NCI-H1436 (cell line): Measurements from ENCODE around the gene TOX4.
A peak's percentile ranks its signal among the peaks of the same experiment; 100 is the strongest.

Source experiments
- DNase-seq: peaks from one replicate; lab custom pipeline; 2025; lab: John Stamatoyannopoulos, UW

Gene TOX4

DNA sequence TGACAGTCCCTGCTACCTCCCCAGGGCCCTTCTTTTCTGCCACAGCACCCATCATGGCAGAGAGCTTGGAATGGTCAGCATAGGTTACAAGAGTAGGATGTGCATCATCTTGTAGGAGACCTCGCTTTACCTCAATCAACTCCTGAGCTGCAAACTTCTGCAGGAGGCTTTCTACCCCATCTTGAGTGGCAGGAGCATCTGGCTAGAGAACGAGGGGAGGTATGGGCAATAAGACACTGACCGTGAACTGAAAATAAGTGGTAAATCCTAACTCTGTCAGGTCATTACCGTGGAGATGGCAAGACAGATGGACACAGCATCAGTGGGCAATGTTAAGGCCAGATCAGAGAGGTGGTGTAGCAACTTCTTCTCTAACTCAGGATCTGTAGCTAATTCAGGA, 26.4 kb downstream of the TOX4 start:
- DNase-seq: no peak

DNA sequence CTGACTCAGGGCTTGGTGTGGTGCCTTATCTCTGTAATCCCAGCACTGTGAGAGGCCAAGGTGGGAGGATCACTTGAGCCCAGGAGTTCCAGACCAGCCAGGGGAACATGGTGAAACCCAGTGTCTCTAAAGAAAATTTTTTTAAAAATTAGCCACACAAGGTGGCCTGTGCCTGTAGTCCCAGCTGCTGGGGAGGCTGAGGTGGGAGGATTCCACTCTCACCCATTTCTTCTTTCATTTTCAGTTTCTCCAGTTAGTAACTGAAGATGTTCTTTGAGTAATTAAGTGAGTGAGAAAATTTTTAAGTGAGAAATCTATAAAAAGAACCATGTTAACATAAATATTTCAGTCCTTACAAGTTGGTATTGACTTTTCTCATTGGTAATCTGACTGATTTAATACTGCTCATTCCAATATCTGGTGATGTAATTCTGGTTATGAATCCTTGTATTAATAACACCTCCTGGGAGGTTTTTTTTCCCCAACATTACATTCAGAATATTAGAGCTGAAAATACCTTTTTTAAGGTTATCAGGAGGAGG, 28.1 kb downstream of the TOX4 start:
- DNase-seq: no peak

GRCh38 chr14:21506557-21506956, 29.6 kb downstream of the TOX4 start:
- no peak for DNase-seq

DNA sequence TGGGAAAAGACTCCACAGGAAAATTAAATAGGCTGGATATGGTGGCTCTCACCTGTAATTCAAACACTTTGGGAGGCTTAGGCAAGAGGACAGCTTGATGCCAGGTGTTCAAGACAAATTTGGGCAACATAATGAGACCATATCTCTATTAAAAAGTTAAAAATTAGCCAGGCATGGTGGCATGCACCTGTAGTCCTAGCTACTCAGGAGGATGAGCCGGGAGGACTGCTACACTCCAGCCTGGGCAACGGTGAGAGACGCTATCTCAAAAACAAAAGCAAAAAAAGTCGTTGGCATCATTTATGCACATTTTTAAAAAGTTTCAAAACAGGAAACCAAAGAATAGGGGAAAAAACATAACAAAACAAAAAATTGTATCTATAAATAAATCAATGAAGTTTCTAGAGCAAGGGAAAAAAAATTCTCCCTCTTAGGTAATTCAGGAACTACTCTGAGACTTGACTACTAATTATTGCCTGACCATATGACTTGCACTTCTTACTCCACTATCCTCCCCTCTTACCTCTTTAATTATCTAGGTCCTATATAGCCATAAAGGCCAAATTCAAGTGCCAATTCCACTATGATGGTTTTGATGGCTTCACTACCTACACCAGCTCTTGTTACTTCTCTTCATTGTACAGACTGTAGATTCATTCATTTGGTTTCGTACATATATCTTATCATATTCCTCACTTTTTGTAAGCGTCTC, 32.6 kb downstream of the TOX4 start:
- no peak for DNase-seq

DNA sequence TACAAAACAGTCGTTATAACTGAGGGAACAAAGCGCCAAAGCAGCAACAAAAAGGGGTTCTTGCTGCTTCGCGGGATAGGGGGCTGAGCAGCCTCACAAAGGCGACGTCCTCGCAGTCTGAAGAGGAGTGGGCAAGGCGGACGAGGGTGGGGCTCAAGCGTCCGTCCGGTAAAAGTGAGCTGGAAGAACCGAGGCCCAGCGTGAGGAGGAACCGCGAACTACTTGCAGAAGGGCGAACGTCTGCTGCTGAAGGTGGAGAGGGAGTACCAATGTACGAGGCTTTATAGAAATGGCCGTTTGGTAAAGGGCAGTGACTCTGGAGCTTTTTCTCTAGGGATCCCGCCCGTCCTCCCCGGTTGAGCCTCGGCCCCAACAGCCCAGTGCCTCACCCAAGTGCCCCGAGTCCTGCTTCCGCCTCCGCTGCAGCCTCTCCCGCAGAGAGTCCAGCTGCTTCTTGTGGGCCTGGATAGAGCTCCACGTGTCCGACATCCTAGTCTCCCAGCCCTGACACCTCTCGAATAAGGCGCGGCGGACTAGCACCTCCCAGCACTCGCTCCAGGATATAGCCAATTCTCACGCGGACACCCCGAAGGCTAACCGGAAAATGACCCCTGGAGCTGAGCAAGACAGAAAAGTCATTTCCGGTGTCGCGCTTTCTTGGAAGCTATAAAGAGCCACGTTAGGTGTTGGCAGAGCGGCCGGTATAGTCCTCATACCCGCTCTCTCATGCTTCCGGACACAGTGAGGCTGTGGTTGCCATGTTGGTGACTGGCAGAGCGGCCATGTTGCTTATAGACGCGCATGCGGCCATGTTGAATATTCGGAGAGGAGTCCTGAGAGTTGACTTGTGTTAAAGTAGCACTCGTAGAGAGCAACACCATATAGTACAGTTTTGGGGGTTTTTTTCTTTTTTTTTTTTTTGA, 34.0 kb downstream of the TOX4 start, which contains the start of gene METTL3:
TSS of gene METTL3 (minus strand) at position 606 of the 923 bp plus-strand sequence. CDS start at position 489, 117 bp downstream.
- peak; percentile 96 for DNase-seq

GRCh38 chr14:21514341-21514740, 37.3 kb downstream of the TOX4 start:
- no peak for DNase-seq

- DNase-seq: no peak
Observed at GRCh38 chr14:21518725-21519124, 41.7 kb downstream of the TOX4 start.

GRCh38 chr14:21520767-21521166, 43.8 kb downstream of the TOX4 start:
- no peak for DNase-seq

DNA sequence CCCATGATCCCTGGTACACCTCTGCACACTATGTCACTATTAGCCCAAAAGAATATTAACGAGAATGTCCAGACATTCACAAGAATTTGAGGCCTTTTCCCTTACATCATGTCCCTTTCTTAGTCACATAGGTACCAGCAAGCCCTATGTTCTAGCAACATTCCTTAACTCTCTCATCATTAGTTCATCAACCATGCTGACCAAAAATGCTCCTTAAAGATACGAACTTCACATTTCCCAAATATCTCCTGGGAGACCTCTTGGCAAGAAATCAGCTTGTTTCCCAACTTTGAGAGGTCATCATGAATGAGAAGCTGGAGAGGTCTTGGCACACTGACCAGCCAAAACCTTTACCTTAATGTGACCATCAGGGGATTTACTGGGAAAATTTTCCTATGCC, 44.5 kb downstream of the TOX4 start:
- DNase-seq: no peak

DNA sequence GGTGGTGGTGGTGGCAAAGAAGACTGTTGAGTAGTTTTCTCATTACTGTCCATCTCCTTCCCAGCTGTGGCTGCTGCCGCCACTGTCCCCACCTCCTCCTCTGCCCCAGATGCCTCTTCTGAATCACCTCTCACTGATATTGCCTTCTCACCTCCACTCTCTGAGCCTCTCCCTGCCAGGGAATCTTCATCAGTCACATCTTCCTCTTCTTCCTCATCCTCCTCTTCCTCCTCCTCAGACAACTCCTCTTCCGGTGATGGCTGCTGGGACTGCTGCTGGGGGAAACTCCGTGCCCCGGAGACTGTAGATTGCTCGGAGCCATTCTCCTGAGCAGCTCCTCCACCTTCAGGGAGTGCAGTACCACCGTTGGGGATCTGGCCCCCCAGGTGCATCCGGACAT, 46.2 kb downstream of the TOX4 start:
- DNase-seq: no peak

DNA sequence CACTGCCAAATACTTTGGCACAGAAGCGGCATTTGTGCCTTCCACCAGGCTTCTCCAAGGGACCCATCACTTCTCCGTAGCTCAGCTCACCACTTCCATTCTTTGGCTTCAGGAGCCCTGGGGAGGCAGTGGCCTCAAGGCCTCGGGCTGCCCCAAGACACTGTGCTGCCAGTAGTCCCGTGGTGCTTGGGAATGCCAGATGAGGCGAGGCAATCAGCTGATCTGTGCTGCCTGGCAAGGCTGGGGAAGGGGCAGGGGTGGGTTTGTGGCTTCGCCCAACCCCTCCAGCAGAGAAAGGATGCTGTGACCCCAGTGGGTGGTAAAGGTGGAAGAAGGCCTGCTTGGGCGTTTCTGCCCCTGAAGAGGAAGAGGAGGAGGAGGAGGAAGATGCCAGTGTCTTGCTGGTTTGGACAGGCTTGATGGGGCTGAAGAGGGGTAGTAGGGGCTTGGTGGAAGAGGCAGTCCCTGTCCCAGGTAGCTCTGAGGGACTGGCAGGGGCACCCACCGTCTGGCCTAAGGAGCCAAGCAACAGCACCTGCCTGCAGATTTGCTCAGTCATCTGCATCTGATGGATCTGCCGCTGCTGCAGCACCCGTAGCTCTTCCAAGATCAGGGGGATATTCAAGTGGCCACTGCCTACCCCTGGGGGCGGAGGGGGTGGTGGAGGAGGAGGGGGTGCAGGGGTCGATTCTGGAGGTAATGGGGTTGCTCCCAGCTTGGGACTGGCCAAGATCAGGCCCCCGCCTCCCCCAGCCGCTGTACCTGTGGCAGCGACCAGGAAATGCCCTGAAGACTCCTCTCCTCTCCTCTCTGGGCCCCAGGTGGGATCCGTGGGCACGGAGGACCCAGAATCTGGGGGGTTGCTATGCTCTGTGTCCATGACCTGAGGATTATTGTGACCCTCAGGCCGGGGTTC, 47.8 kb downstream of the TOX4 start:
- no peak for DNase-seq

DNA sequence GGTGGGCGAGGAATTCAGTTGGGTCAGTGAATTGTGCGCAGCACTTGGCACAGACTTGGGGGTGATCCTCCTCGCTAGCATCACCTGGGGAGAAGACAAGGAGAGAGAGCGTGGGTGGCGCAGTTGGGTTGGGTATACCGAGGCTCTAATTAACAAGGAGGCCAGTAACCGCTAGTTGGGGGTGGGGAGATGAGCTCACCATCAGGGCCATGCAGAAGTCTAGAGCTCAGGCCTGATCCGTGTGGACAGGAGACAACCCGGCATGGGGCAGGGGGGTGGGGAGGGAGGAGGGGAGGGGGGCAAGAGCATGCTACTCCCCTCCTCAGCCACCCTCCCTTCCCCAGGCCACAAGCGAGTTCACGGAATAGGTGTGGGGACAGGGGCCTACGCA, 48.6 kb downstream of the TOX4 start:
- no peak for DNase-seq

DNA sequence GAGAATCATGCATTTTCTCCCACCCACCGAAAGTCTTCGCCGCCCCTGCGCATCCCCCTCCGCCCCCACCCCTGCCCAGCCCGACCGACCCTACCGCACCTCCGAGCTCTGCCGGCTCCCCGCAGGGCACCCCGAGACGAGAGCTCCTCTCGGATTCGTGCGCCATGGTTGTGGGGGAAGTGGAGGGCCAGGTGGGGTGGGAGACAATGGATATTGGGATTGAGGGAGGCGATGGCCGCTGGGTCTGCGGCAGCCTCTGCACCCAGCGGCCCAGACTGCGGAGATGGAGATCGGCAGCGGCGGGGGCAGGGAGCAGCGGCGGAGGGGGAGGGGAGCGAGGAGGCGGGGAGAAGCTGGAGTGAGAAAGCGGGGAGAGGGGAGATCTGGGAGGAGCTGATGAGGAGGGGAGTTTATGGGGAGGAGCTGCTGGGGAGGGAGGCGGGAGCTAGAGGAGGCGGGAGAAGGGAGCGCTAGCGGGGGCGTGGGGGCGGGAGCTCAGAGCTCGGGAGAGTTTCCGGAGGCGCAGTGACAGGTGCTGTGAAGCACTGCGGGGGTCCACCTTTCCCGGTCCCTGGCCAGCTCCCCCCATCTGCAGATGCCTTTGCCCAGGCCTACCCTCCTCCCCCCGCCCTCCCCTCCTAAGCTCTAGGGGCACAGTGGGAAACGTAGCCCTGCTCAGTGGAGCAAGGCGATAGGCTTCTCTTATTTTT, 49.1 kb downstream of the TOX4 start, which contains the start of gene SALL2:
TSS of gene SALL2 (minus strand) at position 385 of the 710 bp plus-strand sequence. CDS start at position 166, 219 bp downstream.
- peak; percentile 89 for DNase-seq

GRCh38 chr14:21526672-21527317, 49.8 kb downstream of the TOX4 start:
- DNase-seq: peak; percentile 18

DNA sequence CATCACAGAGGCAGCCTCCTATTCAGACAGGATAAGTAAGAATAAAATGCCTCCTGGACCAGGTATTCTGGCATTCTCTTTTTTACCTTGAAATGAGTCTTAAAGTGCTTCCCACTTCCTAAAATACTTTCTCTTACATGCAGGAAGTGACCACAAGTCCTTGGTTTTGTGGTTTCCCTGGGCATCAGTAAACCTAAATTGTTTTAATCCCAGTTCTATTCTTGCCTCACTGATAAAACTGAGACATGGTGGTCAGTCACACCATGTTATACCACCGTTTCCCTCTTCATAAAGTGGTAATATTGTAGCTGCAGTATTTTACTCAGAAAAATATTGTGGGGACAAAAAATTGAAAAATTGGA, 50.3 kb downstream of the TOX4 start:
- DNase-seq: no peak

DNA sequence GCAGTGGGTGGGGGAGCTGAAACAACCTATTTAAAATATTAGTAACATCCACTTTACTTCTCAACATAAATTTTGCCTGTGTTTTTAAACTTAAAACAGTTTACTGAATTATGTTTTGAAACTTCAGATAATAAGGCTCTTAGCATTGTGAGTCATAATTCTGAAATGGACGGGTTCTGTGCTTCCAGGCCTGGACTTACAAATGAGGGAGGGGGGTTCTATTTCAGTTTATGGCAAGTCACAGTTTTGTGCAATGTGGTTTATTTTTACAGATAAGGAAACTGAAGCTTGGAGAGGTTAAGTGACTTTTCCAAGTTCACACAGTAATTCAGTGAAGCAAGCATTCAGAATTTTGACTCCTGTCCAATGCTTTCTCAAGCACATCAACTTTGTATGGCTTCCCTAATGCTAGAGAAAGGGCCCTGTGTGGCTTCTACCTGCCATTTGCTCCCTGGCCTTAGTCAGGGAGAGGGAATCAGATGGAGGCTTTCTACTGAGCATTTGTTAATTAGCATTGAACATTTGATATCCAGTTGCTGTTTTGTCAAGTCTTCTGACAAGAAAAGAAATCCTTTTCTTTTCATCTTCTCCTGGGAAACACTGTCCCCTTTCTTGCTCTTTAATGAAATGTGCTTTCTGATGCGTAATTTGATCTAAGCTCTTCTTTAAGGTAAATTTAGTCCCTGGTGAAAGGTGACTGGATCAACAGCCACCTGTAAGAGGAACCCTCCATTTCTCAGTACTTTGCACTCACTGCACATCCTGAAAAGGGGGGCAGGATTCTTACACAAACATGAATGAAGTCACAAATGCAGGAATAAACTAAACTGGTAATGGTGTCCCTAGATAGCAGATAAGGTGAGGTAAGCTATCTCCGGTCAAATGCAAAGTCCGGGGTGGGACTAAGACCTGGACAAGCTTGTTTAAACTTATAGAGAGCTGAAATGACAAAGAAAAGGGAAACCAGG, 51.7 kb downstream of the TOX4 start:
- no peak for DNase-seq

GRCh38 chr14:21529515-21529914, 52.5 kb downstream of the TOX4 start:
- no peak for DNase-seq

- DNase-seq: no peak
Observed at GRCh38 chr14:21533294-21533693, 56.3 kb downstream of the TOX4 start.

- no peak for DNase-seq
Observed at GRCh38 chr14:21534576-21534975, 57.6 kb downstream of the TOX4 start.
